A549 (cell line): Measurements from ENCODE around the gene KIF26A.

ENCODE experiments used
- CBX8 ChIP-seq: fragments of 200-600 bp; sonication (generic); IDR thresholded peaks from 2 replicates; pipeline ENCODE4 v1.6.1; 2016
- CEBPB ChIP-seq, 2 experiments: fragments of >200 bp in 1 of 2; sonication (Bioruptor Twin) in 1 of 2; formaldehyde crosslinking in 1 of 2; IDR thresholded peaks; 2 replicates each; pipeline ENCODE4 v1.6.1; 2012 to 2016
- EHF ChIP-seq: fragments of 250-450 bp; sonication (Bioruptor Pico); IDR thresholded peaks from 2 replicates; pipeline ENCODE4 v1.5.0; 2020; ENCODE audit warnings: mild to moderate bottlenecking
- EP300 ChIP-seq, 2 experiments: fragments of >200 bp; sonication (Bioruptor Twin); formaldehyde crosslinking; IDR thresholded peaks; 2 replicates in 1 of 2; 3 replicates in 1 of 2; pipeline ENCODE4 v1.6.1; 2016 to 2017
- FOSL2 ChIP-seq, 2 experiments: fragments of 450-650 bp in 1 of 2; fragments of >200 bp in 1 of 2; sonication (Bioruptor Twin) in 1 of 2; formaldehyde crosslinking; IDR thresholded peaks; 2 replicates each; pipeline versions ENCODE4 v1.5.0 to v1.6.1; 2016 to 2020; ENCODE audit warnings: mild to moderate bottlenecking in 1 of 2, moderate library complexity in 1 of 2
- NR3C1 ChIP-seq: fragments of >200 bp; sonication (Bioruptor Twin); formaldehyde crosslinking; IDR thresholded peaks from 3 replicates; pipeline ENCODE4 v1.6.1; 2017
- PHF8 ChIP-seq: fragments of 200-600 bp; sonication (generic); IDR thresholded peaks from 2 replicates; pipeline ENCODE4 v1.6.1; 2016; ENCODE audit warnings: low read depth, mild to moderate bottlenecking, antibody characterized with exemption, moderate library complexity, borderline replicate concordance
- POLR2A ChIP-seq: IDR thresholded peaks from 2 replicates; pipeline ENCODE4 v1.6.1; 2012; ENCODE audit warnings: mild to moderate bottlenecking, low read length
- RAD21 ChIP-seq, 2 experiments: fragments of >200 bp in 1 of 2; sonication (Bioruptor Twin) in 1 of 2; formaldehyde crosslinking in 1 of 2; IDR thresholded peaks in 1 of 2; conservative IDR thresholded peaks in 1 of 2; 2 replicates in 1 of 2; 3 replicates in 1 of 2; pipeline ENCODE4 v1.6.1; 2012 to 2018; ENCODE audit warnings: inconsistent platforms in 1 of 2
- SREBF2 ChIP-seq: fragments of 450-650 bp; IDR thresholded peaks from 2 replicates; pipeline ENCODE4 v1.6.1; 2014; ENCODE audit warnings: mild to moderate bottlenecking, moderate library complexity
- USF2 ChIP-seq: fragments of 450-650 bp; IDR thresholded peaks from 2 replicates; pipeline ENCODE4 v1.6.1; 2014; ENCODE audit warnings: antibody characterized with exemption
- TF ChIP-seq, protein P1 (sequence below): fragments of >200 bp; sonication (Bioruptor Twin); formaldehyde crosslinking; IDR thresholded peaks from 3 replicates; pipeline ENCODE4 v1.5.1; 2016
- TF ChIP-seq, protein P2 (sequence below): fragments of 200-600 bp; sonication (generic); IDR thresholded peaks from 2 replicates; pipeline ENCODE4 v1.6.1; 2016; ENCODE audit warnings: antibody characterized with exemption, mild to moderate bottlenecking, moderate library complexity

DNA sequence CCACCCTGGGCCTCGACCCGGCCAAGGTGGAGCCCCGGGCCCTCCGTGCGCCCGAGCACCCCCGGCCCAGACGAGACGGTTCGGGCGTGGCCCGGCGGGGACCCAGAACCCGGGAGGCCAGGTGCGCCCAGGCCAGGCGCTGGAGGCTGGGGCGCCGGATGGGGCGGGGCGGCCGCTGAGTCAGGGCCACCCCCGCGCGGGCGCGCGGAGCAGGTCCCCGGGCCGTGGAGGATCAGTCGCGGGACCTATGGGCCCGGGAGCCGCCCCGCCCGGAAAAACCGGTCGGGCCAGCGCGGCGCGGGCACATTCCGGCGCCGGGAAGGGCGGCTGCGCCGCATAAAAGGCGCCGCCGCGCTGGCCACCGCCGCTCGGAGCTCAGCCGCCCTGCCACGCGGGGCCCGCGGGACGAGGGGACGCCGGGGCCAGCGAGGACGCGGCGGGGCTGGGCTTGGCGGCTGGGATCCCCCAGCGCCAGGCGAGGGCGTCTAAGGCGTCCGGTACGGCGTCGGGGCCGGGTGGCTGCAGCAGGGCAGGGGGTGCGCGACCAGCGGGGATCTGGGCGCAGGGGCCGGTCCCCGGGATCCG, 21.5 kb upstream of the KIF26A start:
- TF ChIP-seq EP300 (IDR thresholded peaks at IDR 0.05) (no peak), FOSL2 (IDR thresholded peaks at IDR 0.05) (no peak), FOSL2 (CRISPR knock-in tag; IDR thresholded peaks at IDR 0.05) (no peak), RAD21 (conservative IDR thresholded peaks at IDR 0.05 in 1 of 2, IDR thresholded peaks at IDR 0.05 in 1 of 2) (no peak), USF2 (no peak), NR3C1 (no peak), POLR2A (no peak), EHF (CRISPR knock-in tag) (no peak), CEBPB (IDR thresholded peaks at IDR 0.05) (no peak), SREBF2 (no peak), PHF8 (no peak), CBX8 (no peak)
- TF ChIP-seq, protein P1, sequence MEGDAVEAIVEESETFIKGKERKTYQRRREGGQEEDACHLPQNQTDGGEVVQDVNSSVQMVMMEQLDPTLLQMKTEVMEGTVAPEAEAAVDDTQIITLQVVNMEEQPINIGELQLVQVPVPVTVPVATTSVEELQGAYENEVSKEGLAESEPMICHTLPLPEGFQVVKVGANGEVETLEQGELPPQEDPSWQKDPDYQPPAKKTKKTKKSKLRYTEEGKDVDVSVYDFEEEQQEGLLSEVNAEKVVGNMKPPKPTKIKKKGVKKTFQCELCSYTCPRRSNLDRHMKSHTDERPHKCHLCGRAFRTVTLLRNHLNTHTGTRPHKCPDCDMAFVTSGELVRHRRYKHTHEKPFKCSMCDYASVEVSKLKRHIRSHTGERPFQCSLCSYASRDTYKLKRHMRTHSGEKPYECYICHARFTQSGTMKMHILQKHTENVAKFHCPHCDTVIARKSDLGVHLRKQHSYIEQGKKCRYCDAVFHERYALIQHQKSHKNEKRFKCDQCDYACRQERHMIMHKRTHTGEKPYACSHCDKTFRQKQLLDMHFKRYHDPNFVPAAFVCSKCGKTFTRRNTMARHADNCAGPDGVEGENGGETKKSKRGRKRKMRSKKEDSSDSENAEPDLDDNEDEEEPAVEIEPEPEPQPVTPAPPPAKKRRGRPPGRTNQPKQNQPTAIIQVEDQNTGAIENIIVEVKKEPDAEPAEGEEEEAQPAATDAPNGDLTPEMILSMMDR = no peak
- TF ChIP-seq, protein P2, sequence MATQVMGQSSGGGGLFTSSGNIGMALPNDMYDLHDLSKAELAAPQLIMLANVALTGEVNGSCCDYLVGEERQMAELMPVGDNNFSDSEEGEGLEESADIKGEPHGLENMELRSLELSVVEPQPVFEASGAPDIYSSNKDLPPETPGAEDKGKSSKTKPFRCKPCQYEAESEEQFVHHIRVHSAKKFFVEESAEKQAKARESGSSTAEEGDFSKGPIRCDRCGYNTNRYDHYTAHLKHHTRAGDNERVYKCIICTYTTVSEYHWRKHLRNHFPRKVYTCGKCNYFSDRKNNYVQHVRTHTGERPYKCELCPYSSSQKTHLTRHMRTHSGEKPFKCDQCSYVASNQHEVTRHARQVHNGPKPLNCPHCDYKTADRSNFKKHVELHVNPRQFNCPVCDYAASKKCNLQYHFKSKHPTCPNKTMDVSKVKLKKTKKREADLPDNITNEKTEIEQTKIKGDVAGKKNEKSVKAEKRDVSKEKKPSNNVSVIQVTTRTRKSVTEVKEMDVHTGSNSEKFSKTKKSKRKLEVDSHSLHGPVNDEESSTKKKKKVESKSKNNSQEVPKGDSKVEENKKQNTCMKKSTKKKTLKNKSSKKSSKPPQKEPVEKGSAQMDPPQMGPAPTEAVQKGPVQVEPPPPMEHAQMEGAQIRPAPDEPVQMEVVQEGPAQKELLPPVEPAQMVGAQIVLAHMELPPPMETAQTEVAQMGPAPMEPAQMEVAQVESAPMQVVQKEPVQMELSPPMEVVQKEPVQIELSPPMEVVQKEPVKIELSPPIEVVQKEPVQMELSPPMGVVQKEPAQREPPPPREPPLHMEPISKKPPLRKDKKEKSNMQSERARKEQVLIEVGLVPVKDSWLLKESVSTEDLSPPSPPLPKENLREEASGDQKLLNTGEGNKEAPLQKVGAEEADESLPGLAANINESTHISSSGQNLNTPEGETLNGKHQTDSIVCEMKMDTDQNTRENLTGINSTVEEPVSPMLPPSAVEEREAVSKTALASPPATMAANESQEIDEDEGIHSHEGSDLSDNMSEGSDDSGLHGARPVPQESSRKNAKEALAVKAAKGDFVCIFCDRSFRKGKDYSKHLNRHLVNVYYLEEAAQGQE = no peak
